Activated T-cell treated with anti-CD3 and anti-CD28 coated beads, Interleukin-2, amount 50 U/mL, for 24 hours (primary cell): ENCODE data around the gene SYT9.
"Not testable (repeated sequence)": the region's sequence is repeated elsewhere in the genome, so short reads cannot be mapped to it uniquely, and the experiment has no call there.

Experiments
- DNase-seq: peaks from one replicate; pipeline ENCODE4 v3.0.0-alpha.2; 2020
- H3K27ac Mint-ChIP-seq: 2 replicates; pipeline ENCODE4 v1.8.0; 2020; ENCODE audit warnings: mild to moderate bottlenecking, mixed read lengths
- H3K27me3 Mint-ChIP-seq: 2 replicates; pipeline ENCODE4 v1.8.0; 2020; ENCODE audit warnings: mixed read lengths
- H3K36me3 Mint-ChIP-seq: 2 replicates; pipeline ENCODE4 v1.8.0; 2020; ENCODE audit warnings: low read depth, mixed read lengths
- H3K4me1 Mint-ChIP-seq: 2 replicates; pipeline ENCODE4 v1.8.0; 2020; ENCODE audit warnings: low read depth, mixed read lengths
- H3K4me3 Mint-ChIP-seq: 2 replicates; pipeline ENCODE4 v1.8.0; 2020; ENCODE audit warnings: mild to moderate bottlenecking, moderate library complexity, mixed read lengths
- H3K9me3 Mint-ChIP-seq: 2 replicates; pipeline ENCODE4 v1.8.0; 2020; ENCODE audit warnings: mixed read lengths

The SYT9 gene

DNA sequence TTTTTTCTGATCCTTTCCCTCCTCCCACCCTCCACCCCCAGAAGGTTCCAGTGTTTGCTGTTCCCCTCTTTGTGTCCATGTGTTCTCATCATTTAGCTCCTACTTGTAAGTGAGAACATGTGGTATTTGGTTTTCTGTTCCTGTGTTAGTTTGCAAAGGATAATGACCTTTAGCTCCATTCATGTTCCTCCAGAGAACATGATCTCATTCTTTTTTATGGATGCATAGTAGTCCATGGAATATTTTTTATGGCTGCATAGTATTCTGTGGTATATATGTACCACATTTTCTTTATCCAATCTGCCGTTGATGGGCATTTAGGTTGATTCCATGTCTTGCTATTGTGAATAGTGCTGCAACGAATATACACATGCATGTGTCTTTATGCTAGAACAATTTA lies 83.7 kb downstream of the SYT9 start:
- H3K4me1 Mint-ChIP-seq, H3K27ac Mint-ChIP-seq, H3K9me3 Mint-ChIP-seq, DNase-seq, H3K36me3 Mint-ChIP-seq, H3K4me3 Mint-ChIP-seq: not testable (repeated sequence)
- peaks cover 13% of the 10 kb centered on the region for H3K27me3 Mint-ChIP-seq

DNA sequence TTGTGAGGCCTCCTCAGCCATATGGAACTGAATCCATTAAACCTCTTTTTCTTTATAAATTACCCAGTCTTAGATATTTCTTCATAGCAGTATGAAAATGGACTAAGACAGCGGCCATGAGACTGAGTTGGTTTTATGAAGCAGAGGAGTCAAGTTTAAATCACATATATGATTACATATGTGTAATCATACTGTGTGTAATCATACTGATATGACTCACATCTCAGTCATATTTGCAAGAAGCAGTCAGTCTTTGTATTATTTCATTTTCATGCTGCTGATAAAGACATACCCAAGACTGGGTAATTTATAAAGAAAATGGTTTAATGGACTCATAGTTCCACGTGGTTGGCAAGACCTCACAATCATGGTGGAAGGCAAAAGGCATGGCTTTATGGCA lies 89.8 kb downstream of the SYT9 start:
- no peak for DNase-seq
- peaks cover 30% of the 10 kb centered on the region for H3K27me3 Mint-ChIP-seq
- no peak overlapping the region for H3K4me3 Mint-ChIP-seq
- no peaks in the 10 kb centered on the region for H3K36me3 Mint-ChIP-seq
- H3K27ac Mint-ChIP-seq = no peak overlapping the region
- H3K4me1 Mint-ChIP-seq = no peaks in the 10 kb centered on the region
- H3K9me3 Mint-ChIP-seq = no peaks in the 10 kb centered on the region

DNA sequence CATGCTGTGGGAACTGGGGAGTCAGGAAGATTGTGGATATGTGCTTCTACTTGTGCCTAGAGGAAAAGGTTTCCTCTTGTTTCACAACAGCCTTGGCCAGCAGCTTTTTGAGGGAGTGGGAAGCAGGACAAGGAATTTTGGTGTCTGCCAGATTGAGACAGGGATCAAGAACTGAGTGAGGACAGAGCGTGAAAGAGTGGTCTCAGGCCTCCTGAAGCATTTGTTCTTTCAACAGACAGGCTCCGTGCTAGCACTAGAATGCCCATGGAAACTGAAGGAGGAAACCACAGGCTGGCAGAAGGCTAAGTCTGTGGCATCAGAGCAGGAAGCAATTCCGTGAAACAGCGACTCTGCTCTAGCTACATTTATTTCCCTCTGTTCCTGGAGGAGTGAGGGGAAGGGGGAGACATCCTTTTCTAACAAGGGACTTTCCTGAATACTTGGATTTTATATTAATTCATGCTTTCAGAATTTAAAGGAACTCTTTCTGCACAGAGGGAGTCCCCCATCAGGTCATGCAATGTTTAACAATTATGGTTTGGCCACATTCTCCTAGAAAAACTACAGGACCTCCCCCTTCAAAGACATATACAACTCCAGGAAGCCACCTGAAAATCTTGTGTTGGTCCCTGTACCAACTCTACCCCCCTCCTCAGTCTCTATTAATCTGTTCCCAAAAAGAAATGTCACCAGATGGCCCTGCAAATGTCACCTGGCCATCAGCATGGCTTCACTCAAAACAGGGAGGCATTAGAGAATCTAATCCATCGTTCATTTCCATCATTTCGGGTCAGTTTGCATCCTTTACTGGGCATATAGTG lies 96.1 kb downstream of the SYT9 start:
- Mint-ChIP-seq H3K9me3 (no peaks in the 10 kb centered on the region), H3K4me1 (no peaks in the 10 kb centered on the region), H3K4me3 (no peak overlapping the region), H3K36me3 (no peaks in the 10 kb centered on the region), H3K27me3 (peaks cover 31% of the 10 kb centered on the region), H3K27ac (no peak overlapping the region)
- no peak for DNase-seq

DNA sequence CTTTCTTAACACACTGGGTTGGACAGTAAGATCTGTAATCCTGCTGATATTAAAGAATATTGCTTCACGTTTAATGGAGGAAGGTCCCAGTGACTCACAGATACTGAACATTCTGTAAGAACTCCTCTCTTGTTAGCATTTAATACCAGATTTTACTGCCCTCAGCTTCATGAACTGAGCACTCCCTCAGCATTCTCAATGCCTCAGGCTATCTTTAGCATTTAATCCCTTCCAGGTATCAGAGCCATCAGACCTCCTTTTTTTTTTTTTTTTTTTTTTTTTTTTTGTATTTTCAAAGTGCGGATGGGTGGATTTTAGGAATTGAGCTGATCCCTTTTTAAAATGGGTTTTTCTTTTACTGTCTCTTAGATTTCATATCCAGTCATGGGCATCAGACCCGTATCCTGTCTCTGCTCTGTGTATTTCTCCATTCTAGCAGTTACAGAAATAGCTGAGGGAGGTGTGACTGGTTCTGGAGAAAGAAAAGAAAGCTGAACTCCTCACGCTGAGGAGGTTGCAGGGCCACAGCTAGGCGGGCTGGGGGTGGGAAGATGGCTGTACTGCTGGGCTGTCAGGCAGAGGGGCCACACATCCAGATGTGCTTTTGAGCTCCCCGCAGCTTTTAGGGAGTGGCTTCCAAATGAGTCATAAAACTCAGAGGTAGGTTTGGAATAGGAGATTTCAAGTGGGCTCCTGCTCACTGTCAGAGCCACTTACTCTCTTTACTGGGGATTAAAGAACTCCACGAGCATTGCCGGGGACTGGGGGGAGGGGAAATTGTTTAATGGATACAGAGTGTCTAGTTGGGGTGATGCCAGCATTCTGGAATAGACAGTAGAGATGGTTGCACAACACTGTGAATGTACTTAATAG lies 97.0 kb downstream of the SYT9 start:
- no peak overlapping the region for H3K27ac Mint-ChIP-seq
- no peaks in the 10 kb centered on the region for H3K4me1 Mint-ChIP-seq

DNA sequence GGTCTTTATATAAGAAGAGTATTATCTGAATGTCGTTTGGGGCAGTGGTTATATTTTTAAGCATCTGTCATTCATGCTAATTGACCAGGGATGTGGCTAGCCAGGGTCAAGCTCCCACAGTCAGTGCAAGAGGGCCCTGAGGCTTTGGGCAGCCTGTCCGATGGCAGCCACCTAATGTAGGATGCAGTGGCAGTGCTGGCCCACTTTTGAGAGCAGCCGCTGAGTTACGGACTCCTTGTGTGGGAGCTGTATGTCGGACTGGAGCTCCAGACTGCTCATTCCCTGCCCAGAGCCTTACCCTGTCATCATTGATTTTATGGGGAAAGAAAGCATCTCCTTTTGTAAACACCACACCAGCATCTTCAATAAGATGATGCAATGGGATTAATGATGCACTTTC lies 99.5 kb downstream of the SYT9 start:
- no peak for DNase-seq
- no peak overlapping the region for H3K4me3 Mint-ChIP-seq
- no peaks in the 10 kb centered on the region for H3K9me3 Mint-ChIP-seq
- no peaks in the 10 kb centered on the region for H3K36me3 Mint-ChIP-seq
- no peaks in the 10 kb centered on the region for H3K4me1 Mint-ChIP-seq
- H3K27ac Mint-ChIP-seq = no peak overlapping the region
- peaks cover 27% of the 10 kb centered on the region for H3K27me3 Mint-ChIP-seq

More for the DNA sequence above, 97.0 kb downstream of the SYT9 start:
- Mint-ChIP-seq H3K27me3 (peaks cover 31% of the 10 kb centered on the region), H3K9me3 (no peaks in the 10 kb centered on the region), H3K4me3 (no peak overlapping the region), H3K36me3 (no peaks in the 10 kb centered on the region)
- DNase-seq = no peak

DNA sequence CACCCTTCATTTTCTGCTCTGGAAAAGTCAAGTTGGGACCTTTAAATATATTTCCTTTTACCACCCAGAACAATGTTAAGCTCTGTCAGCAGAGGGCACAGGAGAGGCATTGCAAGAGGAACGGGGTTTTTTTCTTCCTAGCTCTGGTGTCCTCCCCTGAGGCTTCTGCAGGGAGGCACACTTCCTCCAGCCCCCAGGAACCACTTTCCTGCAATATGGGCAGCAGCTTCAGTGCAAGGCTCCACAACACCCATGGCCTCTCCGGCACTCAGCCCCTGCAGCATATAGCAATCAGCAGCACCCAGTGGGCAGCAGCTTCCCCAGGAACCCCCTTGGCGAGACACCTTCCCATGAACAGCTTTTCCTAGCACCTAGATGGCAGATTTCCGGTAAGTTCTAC lies 101.4 kb downstream of the SYT9 start:
- Mint-ChIP-seq H3K9me3 (no peaks in the 10 kb centered on the region), H3K4me1 (no peaks in the 10 kb centered on the region), H3K36me3 (no peaks in the 10 kb centered on the region), H3K4me3 (no peak overlapping the region), H3K27ac (no peak overlapping the region), H3K27me3 (peaks cover 19% of the 10 kb centered on the region)
- DNase-seq = no peak

DNA sequence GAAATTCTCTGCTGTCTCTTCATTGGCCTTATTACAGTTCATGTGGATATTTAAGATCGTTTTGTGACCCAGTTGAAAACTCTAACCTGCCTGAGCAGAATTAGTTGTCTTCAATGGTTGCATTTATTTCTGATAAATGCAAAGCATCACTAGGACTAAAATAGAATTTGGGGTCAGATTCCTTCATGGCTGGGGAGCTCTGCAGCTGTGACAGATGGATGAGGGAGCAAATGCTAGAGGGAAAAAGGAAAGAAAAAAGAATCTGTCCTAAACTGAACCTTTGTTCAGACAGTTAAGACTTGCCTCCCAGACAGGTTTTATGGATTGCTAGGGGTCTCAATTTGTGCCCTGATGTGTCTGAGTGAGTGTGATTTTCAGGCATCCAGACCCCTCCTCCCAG lies 113.0 kb downstream of the SYT9 start:
- Mint-ChIP-seq H3K36me3 (no peaks in the 10 kb centered on the region), H3K9me3 (no peaks in the 10 kb centered on the region), H3K27ac (no peak overlapping the region), H3K27me3 (no peaks in the 10 kb centered on the region), H3K4me3 (no peak overlapping the region), H3K4me1 (no peaks in the 10 kb centered on the region)
- DNase-seq = no peak

DNA sequence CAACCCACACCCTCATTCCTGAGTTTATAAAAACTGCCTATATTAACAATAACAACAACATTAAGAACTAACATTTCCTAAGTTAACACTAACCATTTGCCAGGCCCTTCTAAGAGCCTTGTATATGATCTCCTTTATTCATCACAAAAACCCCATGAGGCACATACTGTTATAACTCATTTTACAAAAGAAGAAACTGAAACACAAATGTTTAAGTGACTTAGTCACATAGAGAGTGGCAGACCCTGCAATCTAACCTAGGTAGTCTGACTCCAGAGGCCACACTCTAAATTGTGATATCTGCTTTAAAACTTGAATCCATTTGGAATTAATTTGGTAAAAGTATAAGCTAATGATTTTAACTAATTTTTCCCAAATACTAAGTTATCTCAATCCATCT lies 116.1 kb downstream of the SYT9 start:
- Mint-ChIP-seq H3K27me3 (peaks cover 9% of the 10 kb centered on the region), H3K4me3 (no peak overlapping the region), H3K9me3 (peaks cover 6% of the 10 kb centered on the region), H3K36me3 (no peaks in the 10 kb centered on the region), H3K27ac (no peak overlapping the region), H3K4me1 (no peaks in the 10 kb centered on the region)
- no peak for DNase-seq

DNA sequence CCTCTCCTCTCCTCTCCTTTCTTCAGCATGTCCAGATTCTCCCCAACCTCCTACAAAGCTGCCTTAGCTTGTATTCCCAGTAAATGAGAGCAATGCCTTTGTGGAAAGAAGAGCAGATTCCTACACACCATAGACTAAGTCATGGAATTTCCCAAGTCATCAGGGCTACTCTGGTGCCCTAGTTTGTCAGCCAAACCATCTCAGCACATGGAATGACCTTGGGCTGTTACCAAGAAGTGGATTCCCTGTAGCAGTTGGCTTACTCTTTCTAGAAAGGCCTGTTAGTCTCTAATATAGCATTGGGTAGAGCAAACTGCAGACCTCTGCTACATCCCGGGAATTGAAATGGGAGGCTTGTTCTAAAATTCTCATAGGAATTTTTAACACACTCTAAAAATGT lies 124.7 kb downstream of the SYT9 start:
- Mint-ChIP-seq H3K36me3 (no peaks in the 10 kb centered on the region), H3K9me3 (peaks cover 8% of the 10 kb centered on the region), H3K27ac (no peak overlapping the region), H3K4me3 (no peak overlapping the region), H3K4me1 (no peaks in the 10 kb centered on the region), H3K27me3 (peaks cover 44% of the 10 kb centered on the region)
- no peak for DNase-seq

DNA sequence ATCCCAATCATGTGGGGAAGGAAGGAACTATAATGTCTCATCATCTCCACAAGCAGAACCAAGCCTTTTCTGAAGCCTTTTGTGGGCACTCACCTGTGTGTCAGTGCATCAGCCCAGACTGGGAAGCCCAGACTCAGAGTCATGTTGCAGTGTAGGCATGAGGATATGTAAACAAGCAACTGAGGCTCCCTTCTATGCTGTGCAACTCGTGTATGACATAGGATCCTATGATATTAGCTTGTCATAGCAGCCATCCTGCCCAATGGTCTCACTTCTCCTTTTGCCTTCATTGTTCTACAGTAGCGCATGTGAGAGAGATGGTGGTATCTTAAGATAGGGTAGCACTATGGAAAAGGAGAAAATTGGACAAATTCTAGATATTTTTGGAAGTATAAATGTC lies 130.2 kb downstream of the SYT9 start:
- H3K9me3 Mint-ChIP-seq = peaks cover 3% of the 10 kb centered on the region
- no peak for DNase-seq
- no peaks in the 10 kb centered on the region for H3K4me1 Mint-ChIP-seq
- peaks cover 17% of the 10 kb centered on the region for H3K27me3 Mint-ChIP-seq
- no peak overlapping the region for H3K27ac Mint-ChIP-seq
- no peak overlapping the region for H3K4me3 Mint-ChIP-seq
- H3K36me3 Mint-ChIP-seq = no peaks in the 10 kb centered on the region

DNA sequence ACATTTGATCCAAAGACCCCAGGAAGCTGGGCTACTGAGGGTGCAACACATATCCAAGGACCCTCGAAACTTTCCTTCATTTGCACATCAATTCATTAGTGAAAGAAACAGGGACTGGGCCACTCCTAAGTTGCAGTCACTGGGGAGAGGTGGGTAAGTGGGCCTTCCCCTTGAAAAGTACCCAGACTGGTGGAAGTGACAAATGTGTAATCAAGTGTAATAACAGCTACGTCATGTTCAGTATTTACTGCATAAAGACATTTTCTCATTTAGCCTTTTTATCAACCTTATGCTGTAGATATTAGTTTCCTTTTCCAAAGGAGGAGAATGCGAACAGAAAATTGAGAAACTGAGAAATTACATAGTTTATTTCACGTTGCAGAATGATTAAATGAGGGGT lies 131.7 kb downstream of the SYT9 start:
- Mint-ChIP-seq H3K27ac (no peak overlapping the region), H3K36me3 (no peaks in the 10 kb centered on the region), H3K9me3 (peaks cover 3% of the 10 kb centered on the region), H3K4me3 (no peak overlapping the region), H3K27me3 (peaks cover 13% of the 10 kb centered on the region), H3K4me1 (no peaks in the 10 kb centered on the region)
- DNase-seq = no peak

DNA sequence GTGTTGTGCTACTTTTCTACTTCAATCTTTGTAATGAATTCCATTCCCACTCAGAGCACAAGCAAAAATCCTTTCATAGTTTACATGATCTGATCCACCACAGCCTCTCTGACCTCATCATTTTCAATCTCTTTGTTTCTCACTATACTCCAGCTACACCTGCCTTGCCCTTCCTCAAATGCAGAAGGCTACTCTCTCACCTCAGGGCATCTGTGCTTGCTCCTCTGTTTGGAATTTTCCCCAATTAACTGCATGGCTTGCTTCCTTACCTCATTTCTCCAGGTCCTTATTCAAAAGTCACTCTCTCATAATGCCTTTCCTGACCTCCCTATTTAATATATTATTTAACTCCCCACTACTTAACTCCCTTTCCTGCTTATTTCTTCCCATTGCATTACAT lies 133.0 kb downstream of the SYT9 start:
- Mint-ChIP-seq H3K27ac (no peak overlapping the region), H3K4me1 (no peaks in the 10 kb centered on the region), H3K9me3 (peaks cover 3% of the 10 kb centered on the region), H3K27me3 (peaks cover 7% of the 10 kb centered on the region), H3K36me3 (no peaks in the 10 kb centered on the region), H3K4me3 (no peak overlapping the region)
- DNase-seq = no peak

DNA sequence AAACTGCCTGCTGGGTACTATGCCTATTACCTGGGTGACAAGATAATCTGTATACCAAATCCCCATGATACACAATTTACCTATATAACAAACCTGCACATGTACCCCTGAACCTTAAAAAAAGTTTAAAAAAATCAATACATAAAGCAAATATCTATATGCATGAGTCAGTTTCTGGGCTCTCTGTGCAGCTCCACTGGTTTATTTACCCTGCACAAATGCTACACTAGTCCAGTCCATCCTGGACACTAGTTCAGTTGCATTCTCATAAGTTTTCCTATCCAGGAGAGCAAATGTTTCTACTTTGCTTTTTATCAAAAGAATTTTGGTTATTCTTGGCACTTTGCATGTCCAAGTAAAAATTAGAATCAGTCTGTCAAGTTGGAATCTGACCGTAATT lies 133.8 kb downstream of the SYT9 start:
- H3K36me3 Mint-ChIP-seq = no peaks in the 10 kb centered on the region
- H3K4me1 Mint-ChIP-seq = no peaks in the 10 kb centered on the region
- no peak overlapping the region for H3K4me3 Mint-ChIP-seq
- H3K27me3 Mint-ChIP-seq = peaks cover 3% of the 10 kb centered on the region
- no peak for DNase-seq
- H3K27ac Mint-ChIP-seq = no peak overlapping the region
- no peaks in the 10 kb centered on the region for H3K9me3 Mint-ChIP-seq

DNA sequence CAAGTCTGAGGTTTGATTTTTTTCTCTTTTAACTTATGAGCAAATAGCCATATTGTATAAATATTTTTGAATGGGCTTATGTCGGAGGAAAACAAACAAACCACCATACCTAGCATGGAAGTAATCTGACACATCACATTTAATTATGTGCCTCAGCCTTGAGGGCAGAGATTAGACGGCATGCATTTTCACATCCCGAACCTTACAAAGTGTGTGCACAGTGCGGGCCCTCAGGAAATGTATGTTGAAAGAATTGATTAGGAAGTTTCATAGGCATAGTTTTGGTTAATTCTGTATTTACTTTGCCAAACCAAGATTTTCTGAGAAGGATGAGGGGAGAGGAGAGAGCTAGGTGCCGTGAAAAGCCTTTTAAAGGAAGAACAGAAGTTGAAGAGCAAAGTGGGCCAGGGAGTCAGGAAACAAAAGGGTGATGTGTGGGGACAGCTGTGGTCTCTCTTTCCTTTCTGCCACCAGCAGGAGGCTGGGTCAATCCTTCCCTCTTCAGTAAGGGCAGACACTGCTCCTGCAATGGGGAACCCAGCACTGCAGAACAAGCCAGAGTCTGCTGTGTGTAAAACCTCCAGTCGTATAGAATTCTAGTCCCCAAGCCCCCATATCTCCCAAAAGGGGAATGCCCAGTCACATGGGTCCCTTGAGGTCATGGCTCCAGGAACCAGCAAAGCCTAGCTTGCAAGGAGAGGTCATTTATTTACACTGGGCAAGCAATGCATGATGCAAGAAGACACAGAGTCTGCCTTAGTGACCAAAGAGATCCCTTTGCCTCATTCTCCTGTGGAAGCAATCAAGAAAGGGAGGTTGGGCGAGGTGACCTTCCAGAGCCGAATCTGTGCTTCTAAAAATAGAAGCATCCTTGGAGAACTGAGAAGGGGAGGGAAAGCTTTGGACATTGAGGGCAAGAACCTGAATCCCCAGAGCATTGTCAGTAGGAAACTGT lies 162.5 kb downstream of the SYT9 start:
- Mint-ChIP-seq H3K36me3 (no peaks in the 10 kb centered on the region), H3K4me1 (no peaks in the 10 kb centered on the region), H3K4me3 (no peak overlapping the region), H3K27ac (no peak overlapping the region), H3K27me3 (peaks cover 45% of the 10 kb centered on the region), H3K9me3 (peaks cover 4% of the 10 kb centered on the region)
- no peak for DNase-seq
